Common myeloid progenitor, CD34-positive (primary cell): ENCODE data around the gene SLC16A3.

Source experiments
- CTCF ChIA-PET: fragments of 350-600 bp; sonication (Branson Sonifier 250); formaldehyde crosslinking; loops from one replicate; lab custom pipeline; 2021; ENCODE audit warnings: antibody characterized with exemption; lab: Charles Lee
- POLR2A ChIA-PET: fragments of 350-600 bp; sonication (Branson Sonifier 250); formaldehyde crosslinking; loops from one replicate; lab custom pipeline; 2021; ENCODE audit warnings: antibody characterized with exemption; lab: Charles Lee
- DNase-seq, 3 donors: peaks; one replicate each; pipeline versions ENCODE4 v3.0.0 to v3.0.0-alpha.2; 2013
- H3K27ac ChIP-seq, 2 experiments: 1 replicate in 1 of 2; 2 replicates in 1 of 2; pipeline ENCODE4 v1.7.0; 2013; ENCODE audit warnings: inconsistent platforms in 2 of 2, low read length in 2 of 2, mild to moderate bottlenecking in 2 of 2, low read depth in 1 of 2, moderate library complexity in 1 of 2; ENCODE audit not compliant: severe bottlenecking in 2 of 2, insufficient read depth in 1 of 2, poor library complexity in 1 of 2
- H3K27me3 ChIP-seq, 5 experiments: replicated peaks in 2 of 5; 1 replicate in 3 of 5; 2 replicates in 2 of 5; pipeline versions ENCODE4 v1.6.1 to v1.7.0; 2013; ENCODE audit warnings: low read length in 4 of 5, mild to moderate bottlenecking in 2 of 5, moderate library complexity in 2 of 5, inconsistent platforms in 1 of 5; ENCODE audit not compliant: insufficient read depth in 5 of 5, control insufficient read depth in 4 of 5
- H3K36me3 ChIP-seq, 4 experiments: 1 replicate in 2 of 4; 2 replicates in 2 of 4; pipeline versions ENCODE4 v1.6.1 to v1.7.0; 2013; ENCODE audit warnings: low read length in 3 of 4, control low read depth in 1 of 4, mild to moderate bottlenecking in 1 of 4; ENCODE audit not compliant: control insufficient read depth in 4 of 4, insufficient read depth in 4 of 4
- H3K4me1 ChIP-seq, 4 experiments: 1 replicate in 3 of 4; 2 replicates in 1 of 4; pipeline versions ENCODE4 v1.6.1 to v1.7.1; 2013; ENCODE audit warnings: low read length in 3 of 4, mild to moderate bottlenecking in 3 of 4, control low read depth in 1 of 4, inconsistent platforms in 1 of 4, moderate library complexity in 1 of 4; ENCODE audit not compliant: control insufficient read depth in 4 of 4, insufficient read depth in 4 of 4; ENCODE audit errors: control extremely low read depth in 1 of 4
- H3K4me3 ChIP-seq, 7 experiments: 1 replicate in 4 of 7; 2 replicates in 3 of 7; pipeline versions ENCODE4 v1.5.1 to v1.7.0; 2013; ENCODE audit warnings: mild to moderate bottlenecking in 7 of 7, low read length in 6 of 7, moderate library complexity in 6 of 7, inconsistent platforms in 2 of 7, low read depth in 2 of 7, control low read depth in 1 of 7; ENCODE audit not compliant: insufficient read depth in 4 of 7, control insufficient read depth in 1 of 7; ENCODE audit errors: extremely low read depth in 1 of 7
- H3K9me3 ChIP-seq, 5 experiments: 1 replicate in 4 of 5; 2 replicates in 1 of 5; pipeline versions ENCODE4 v1.6.1 to v1.7.1; 2013; ENCODE audit warnings: low read length in 4 of 5, mild to moderate bottlenecking in 2 of 5, inconsistent platforms in 1 of 5, low read depth in 1 of 5, moderate library complexity in 1 of 5; ENCODE audit not compliant: control insufficient read depth in 4 of 5, insufficient read depth in 2 of 5; ENCODE audit errors: control extremely low read depth in 1 of 5
- WGBS: methylation state at CpG from one replicate; pipeline ENCODE4 v1.1.5; 2013; ENCODE audit not compliant: insufficient coverage; 5-methylcytosine and 5-hydroxymethylcytosine counted together

Gene SLC16A3

DNA sequence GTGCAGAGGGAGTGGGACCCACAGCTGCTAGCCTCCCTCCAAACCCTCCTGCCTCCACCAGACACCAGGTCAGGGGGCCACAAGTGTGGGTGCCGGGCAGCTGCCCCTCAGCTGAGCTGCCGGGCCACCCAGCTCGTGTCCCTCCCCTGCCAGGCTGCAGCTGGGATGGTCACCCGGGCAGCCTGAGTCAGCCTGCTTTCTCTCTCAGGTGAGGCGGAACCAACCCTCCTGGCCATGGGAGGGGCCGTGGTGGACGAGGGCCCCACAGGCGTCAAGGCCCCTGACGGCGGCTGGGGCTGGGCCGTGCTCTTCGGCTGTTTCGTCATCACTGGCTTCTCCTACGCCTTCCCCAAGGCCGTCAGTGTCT is 6.9 kb downstream of the SLC16A3 start:
- no peaks in the 10 kb centered on the region for H3K9me3 ChIP-seq
- no peak overlapping the region for H3K4me3 ChIP-seq
- peaks cover 7 to 37% (median 11%) of the 10 kb centered on the region in 4 experiments for H3K36me3 ChIP-seq
- WGBS, result 92% methylated on average over 15 of the region's 15 CpGs
- no peaks in the 10 kb centered on the region for H3K27me3 ChIP-seq
- no peak for DNase-seq
- H3K4me1 ChIP-seq, result peaks cover 0 to 89% (median 62%) of the 10 kb centered on the region in 4 experiments
- peak overlapping the region in 1 of 2 experiments; percentile 54 for H3K27ac ChIP-seq
- CTCF ChIA-PET, result interaction anchor here (1.0 to 3.6 kb wide), 19 partner anchors 9 to 206 kb away, joined by 3 to 13 read pairs (median 4); partner anchors contain the start of gene CD7
- POLR2A ChIA-PET, result interaction anchor here (0.5 to 1.6 kb wide), 3 partner anchors 23 to 198 kb away, joined by 3 to 4 read pairs (median 3); partner anchors contain the start of gene CCDC57

DNA sequence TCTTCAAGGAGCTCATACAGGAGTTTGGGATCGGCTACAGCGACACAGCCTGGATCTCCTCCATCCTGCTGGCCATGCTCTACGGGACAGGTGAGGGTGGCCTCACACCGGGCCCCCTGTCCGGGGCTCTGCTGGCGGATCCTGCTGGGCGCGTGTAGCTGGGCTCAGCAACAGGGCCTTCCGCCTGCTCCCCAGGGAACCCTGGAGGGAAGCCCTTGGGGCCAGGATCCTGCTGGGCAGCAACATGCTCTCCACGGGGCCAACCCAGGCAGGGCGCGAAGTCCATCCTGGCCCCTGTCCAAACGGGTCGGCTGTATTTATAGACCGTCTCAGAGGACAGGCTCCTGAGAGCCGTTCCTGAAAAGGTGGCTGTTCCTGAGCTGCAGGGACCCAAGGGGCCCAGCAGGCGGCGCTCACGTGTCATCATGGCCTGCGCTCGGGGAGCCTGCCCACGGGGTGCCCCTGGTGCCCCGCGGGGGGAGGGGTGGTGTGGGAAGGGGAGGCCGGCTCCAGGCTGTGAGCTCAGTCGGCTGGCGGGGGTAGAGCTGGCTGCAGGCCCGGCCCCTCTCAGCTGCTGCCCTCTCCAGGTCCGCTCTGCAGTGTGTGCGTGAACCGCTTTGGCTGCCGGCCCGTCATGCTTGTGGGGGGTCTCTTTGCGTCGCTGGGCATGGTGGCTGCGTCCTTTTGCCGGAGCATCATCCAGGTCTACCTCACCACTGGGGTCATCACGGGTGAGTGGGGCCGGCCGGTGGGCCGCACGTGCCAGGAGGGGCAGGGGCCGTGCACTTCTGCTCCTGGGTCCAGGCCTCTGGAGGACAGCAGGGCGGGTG is 7.5 kb downstream of the SLC16A3 start:
- POLR2A ChIA-PET, result interaction anchor here (0.5 to 1.6 kb wide), 3 partner anchors 24 to 93 kb away, joined by 3 to 4 read pairs (median 3); partner anchors contain the start of gene CCDC57
- Histone ChIP-seq H3K27me3 (no peaks in the 10 kb centered on the region), H3K36me3 (peaks cover 7 to 37% (median 11%) of the 10 kb centered on the region in 4 experiments), H3K4me3 (no peak overlapping the region), H3K9me3 (no peaks in the 10 kb centered on the region), H3K27ac (peak overlapping the region in 1 of 2 experiments; percentile 54), H3K4me1 (peaks cover 0 to 90% (median 65%) of the 10 kb centered on the region in 4 experiments)
- CTCF ChIA-PET, result interaction anchor here (1.0 to 3.6 kb wide), 18 partner anchors 9 to 207 kb away, joined by 3 to 13 read pairs (median 4); partner anchors contain the start of gene CD7
- WGBS, result 63% methylated on average over 40 of the region's 44 CpGs
- peak; percentile 58 to 71 (median 67) for DNase-seq

DNA sequence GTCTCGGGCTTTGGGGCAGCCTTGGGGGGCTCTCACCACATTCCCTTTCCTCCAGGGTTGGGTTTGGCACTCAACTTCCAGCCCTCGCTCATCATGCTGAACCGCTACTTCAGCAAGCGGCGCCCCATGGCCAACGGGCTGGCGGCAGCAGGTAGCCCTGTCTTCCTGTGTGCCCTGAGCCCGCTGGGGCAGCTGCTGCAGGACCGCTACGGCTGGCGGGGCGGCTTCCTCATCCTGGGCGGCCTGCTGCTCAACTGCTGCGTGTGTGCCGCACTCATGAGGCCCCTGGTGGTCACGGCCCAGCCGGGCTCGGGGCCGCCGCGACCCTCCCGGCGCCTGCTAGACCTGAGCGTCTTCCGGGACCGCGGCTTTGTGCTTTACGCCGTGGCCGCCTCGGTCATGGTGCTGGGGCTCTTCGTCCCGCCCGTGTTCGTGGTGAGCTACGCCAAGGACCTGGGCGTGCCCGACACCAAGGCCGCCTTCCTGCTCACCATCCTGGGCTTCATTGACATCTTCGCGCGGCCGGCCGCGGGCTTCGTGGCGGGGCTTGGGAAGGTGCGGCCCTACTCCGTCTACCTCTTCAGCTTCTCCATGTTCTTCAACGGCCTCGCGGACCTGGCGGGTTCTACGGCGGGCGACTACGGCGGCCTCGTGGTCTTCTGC is 8.4 kb downstream of the SLC16A3 start:
- peak in 2 of 3 donors; percentile 64 to 74 for DNase-seq
- H3K27me3 ChIP-seq, result no peaks in the 10 kb centered on the region
- POLR2A ChIA-PET, result interaction anchor here (1.1 kb wide), 1 partner anchor 8 kb away, joined by 5 read pairs; the partner anchor contains the start of gene SLC16A3
- WGBS, result 94% methylated on average over 57 of the region's 59 CpGs
- H3K4me3 ChIP-seq, result no peak overlapping the region
- H3K4me1 ChIP-seq, result peaks cover 0 to 90% (median 65%) of the 10 kb centered on the region in 4 experiments
- H3K36me3 ChIP-seq, result peaks cover 7 to 40% (median 11%) of the 10 kb centered on the region in 4 experiments
- CTCF ChIA-PET, result interaction anchor here (1.1 to 3.6 kb wide), 7 partner anchors 18 to 114 kb away, joined by 3 to 13 read pairs (median 6); no protein-coding TSS in a partner anchor
- no peaks in the 10 kb centered on the region for H3K9me3 ChIP-seq
- no peak overlapping the region for H3K27ac ChIP-seq

DNA sequence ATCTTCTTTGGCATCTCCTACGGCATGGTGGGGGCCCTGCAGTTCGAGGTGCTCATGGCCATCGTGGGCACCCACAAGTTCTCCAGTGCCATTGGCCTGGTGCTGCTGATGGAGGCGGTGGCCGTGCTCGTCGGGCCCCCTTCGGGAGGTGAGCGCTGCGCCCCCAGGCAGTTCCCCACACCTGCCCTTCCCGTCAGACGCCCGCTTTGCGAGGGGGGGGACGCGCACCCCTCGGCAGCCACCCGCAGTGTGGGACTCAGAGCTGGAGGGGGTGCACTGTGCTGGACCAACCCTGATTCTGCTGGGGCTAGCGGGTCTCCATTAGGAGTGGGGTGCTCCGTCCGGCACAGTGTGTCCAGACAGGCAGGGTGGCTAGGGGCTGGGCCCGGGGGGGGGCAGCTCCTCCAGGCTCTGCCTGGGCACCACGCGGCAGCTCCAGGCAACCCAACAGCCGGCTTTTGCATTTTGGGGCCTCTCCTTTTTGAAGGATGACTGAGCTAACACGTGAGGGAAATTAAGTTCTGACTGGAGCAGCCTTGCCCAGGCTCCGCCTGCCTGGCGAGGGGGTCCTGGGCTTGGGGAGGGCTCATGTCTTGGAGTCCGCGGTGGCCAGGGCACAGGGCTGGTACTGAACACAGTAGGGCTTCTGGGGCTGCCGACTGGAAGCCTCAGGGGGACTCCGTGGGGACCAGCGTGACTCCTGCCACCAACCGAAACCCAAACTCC is 9.1 kb downstream of the SLC16A3 start:
- H3K36me3 ChIP-seq, result peaks cover 7 to 47% (median 15%) of the 10 kb centered on the region in 4 experiments
- peak overlapping the region in 1 of 2 experiments; percentile 71 for H3K27ac ChIP-seq
- no peaks in the 10 kb centered on the region for H3K9me3 ChIP-seq
- WGBS, result 83% methylated on average over 24 of the region's 34 CpGs
- no peaks in the 10 kb centered on the region for H3K27me3 ChIP-seq
- CTCF ChIA-PET, result interaction anchor here (1.1 to 3.6 kb wide), 5 partner anchors 32 to 207 kb away, joined by 3 to 13 read pairs (median 5); no protein-coding TSS in a partner anchor
- POLR2A ChIA-PET, result interaction anchor here (1.1 kb wide), 1 partner anchor 9 kb away, joined by 5 read pairs; the partner anchor contains the start of gene SLC16A3
- H3K4me3 ChIP-seq, result peak overlapping the region in 2 of 7 experiments; percentile 37 to 39
- DNase-seq, result no peak
- peaks cover 0 to 92% (median 69%) of the 10 kb centered on the region in 4 experiments for H3K4me1 ChIP-seq

DNA sequence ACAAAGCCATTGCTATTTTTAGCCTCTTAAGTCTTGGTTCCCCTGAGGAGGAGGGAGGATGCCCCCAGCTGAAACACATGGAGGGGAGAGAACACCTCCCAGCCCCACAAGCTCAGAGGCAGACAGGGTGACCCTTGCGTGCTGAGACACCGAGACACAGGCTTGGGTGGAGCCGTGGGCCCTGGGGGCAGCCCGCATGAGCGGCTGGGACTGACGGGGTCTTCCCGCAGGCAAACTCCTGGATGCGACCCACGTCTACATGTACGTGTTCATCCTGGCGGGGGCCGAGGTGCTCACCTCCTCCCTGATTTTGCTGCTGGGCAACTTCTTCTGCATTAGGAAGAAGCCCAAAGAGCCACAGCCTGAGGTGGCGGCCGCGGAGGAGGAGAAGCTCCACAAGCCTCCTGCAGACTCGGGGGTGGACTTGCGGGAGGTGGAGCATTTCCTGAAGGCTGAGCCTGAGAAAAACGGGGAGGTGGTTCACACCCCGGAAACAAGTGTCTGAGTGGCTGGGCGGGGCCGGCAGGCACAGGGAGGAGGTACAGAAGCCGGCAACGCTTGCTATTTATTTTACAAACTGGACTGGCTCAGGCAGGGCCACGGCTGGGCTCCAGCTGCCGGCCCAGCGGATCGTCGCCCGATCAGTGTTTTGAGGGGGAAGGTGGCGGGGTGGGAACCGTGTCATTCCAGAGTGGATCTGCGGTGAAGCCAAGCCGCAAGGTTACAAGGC is 9.8 kb downstream of the SLC16A3 start:
- peak overlapping the region in 3 of 7 experiments; percentile 10 to 39 (median 37) for H3K4me3 ChIP-seq
- no peaks in the 10 kb centered on the region for H3K9me3 ChIP-seq
- peak overlapping the region in 1 of 2 experiments; percentile 71 for H3K27ac ChIP-seq
- CTCF ChIA-PET, result interaction anchor here (0.7 to 3.6 kb wide), 8 partner anchors 9 to 208 kb away, joined by 3 to 13 read pairs (median 3); no protein-coding TSS in a partner anchor
- peaks cover 7 to 54% (median 22%) of the 10 kb centered on the region in 4 experiments for H3K36me3 ChIP-seq
- no peaks in the 10 kb centered on the region for H3K27me3 ChIP-seq
- H3K4me1 ChIP-seq, result peaks cover 0 to 90% (median 72%) of the 10 kb centered on the region in 4 experiments
- 53% methylated on average over 28 of the region's 33 CpGs for WGBS
- POLR2A ChIA-PET, result interaction anchor here (1.1 to 1.7 kb wide), 3 partner anchors 10 to 60 kb away, joined by 4 to 5 read pairs (median 5); partner anchors contain the start of gene SLC16A3
- peak in 1 of 3 donors; percentile 44 for DNase-seq
